Adrenal gland (tissue), 5 donors: Measurements from ENCODE around the gene MTA3.
A peak's percentile ranks its signal among the peaks of the same experiment; 100 is the strongest.

Experiments used
- POLR2A ChIP-seq, 2 donors: fragments of 450-650 bp; IDR thresholded peaks; one replicate each; pipeline ENCODE4 v1.6.1; 2017; ENCODE audit warnings: antibody characterized with exemption in 2 of 2, mild to moderate bottlenecking in 2 of 2, moderate library complexity in 1 of 2
- TF ChIP-seq, protein P1 (sequence below), 6 experiments: fragments of 450-650 bp in 4 of 6; fragments of 200-600 bp in 2 of 6; sonication (generic) in 1 of 6; IDR thresholded peaks; 1 replicate in 5 of 6; 2 replicates in 1 of 6; pipeline versions ENCODE4 v1.5.1 to v1.8.0; 2016 to 2021; ENCODE audit warnings: antibody characterized with exemption in 6 of 6, mild to moderate bottlenecking in 2 of 6, moderate library complexity in 1 of 6
- donor health status: DM: no; HTN: no; CAD: no.

DNA sequence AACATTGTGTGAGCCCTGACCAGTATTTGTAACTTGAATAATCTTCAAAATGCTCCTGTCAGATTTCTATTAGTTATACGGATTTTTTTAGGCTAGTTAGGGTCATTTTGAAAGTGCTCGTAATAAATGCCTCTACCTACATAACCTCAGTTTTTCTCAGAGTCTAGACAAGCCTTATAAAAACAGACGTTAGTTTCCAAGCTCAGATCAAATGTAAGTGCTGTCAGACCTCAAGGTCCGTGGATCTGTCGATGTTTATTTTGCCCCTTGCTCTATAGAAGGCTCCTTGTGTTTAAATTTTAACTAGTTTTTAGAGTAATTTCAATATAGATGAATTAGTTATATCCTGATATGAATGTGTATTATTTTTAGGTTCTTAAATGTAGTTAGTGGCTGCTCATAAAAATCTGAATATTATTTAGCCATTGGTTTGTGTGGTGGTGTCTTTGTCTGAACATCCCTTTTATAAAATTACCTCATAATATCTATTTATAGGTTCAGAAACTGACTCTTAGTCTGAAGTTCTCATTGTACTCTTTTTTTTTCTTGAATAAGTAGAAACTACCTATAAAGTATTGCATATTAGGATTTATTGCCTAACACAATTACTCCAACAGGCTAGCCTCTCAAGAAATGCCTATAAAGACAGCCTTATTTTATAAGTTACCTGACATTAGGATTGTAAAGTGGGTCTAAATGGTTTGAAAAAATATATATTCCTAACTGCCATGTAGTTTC is 71.1 kb downstream of the MTA3 start:
- TF ChIP-seq, protein P1, sequence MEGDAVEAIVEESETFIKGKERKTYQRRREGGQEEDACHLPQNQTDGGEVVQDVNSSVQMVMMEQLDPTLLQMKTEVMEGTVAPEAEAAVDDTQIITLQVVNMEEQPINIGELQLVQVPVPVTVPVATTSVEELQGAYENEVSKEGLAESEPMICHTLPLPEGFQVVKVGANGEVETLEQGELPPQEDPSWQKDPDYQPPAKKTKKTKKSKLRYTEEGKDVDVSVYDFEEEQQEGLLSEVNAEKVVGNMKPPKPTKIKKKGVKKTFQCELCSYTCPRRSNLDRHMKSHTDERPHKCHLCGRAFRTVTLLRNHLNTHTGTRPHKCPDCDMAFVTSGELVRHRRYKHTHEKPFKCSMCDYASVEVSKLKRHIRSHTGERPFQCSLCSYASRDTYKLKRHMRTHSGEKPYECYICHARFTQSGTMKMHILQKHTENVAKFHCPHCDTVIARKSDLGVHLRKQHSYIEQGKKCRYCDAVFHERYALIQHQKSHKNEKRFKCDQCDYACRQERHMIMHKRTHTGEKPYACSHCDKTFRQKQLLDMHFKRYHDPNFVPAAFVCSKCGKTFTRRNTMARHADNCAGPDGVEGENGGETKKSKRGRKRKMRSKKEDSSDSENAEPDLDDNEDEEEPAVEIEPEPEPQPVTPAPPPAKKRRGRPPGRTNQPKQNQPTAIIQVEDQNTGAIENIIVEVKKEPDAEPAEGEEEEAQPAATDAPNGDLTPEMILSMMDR (IDR thresholded peaks at IDR 0.05), result no peak
- peak in 1 of 2 donors; percentile 27 for TF ChIP-seq POLR2A (IDR thresholded peaks at IDR 0.05)
